Effector memory CD8-positive, alpha-beta T cell (primary cell): ENCODE measurements around the gene SIPA1.
A peak's percentile ranks its signal among the peaks of the same experiment; 100 is the strongest.
"Not testable (repeated sequence)": the region's sequence is repeated elsewhere in the genome, so short reads cannot be mapped to it uniquely, and the experiment has no call there.

Experiments used
- ATAC-seq: fragments of 150-1000 bp; cut with Tn5 transposase; replicated peaks from 2 replicates; pipeline ENCODE4 v1.10.0; 2021; ENCODE audit warnings: mild to moderate bottlenecking, moderate library complexity
- DNase-seq, 3 experiments: peaks; one replicate each; pipeline ENCODE4 v3.0.0; 2021
- H3K27ac Mint-ChIP-seq, 2 donors: one replicate each; pipeline ENCODE4 v1.8.0; 2022; ENCODE audit warnings: mild to moderate bottlenecking in 2 of 2, mixed read lengths in 2 of 2, moderate library complexity in 2 of 2
- H3K27me3 Mint-ChIP-seq, 2 donors: one replicate each; pipeline ENCODE4 v1.8.0; 2022; ENCODE audit warnings: mixed read lengths in 2 of 2
- H3K36me3 Mint-ChIP-seq: one replicate; pipeline ENCODE4 v1.8.0; 2022; ENCODE audit warnings: mild to moderate bottlenecking, moderate library complexity, mixed read lengths; ENCODE audit not compliant: insufficient read depth
- H3K4me1 Mint-ChIP-seq, 2 donors: one replicate each; pipeline ENCODE4 v1.8.0; 2022; ENCODE audit warnings: low read depth in 2 of 2, mixed read lengths in 2 of 2
- H3K4me3 Mint-ChIP-seq, 2 donors: one replicate each; pipeline ENCODE4 v1.8.0; 2022; ENCODE audit warnings: mild to moderate bottlenecking in 2 of 2, mixed read lengths in 2 of 2, moderate library complexity in 2 of 2
- H3K9me3 Mint-ChIP-seq, 2 donors: one replicate each; pipeline ENCODE4 v1.8.0; 2022; ENCODE audit warnings: mixed read lengths in 2 of 2

SIPA1 gene

DNA sequence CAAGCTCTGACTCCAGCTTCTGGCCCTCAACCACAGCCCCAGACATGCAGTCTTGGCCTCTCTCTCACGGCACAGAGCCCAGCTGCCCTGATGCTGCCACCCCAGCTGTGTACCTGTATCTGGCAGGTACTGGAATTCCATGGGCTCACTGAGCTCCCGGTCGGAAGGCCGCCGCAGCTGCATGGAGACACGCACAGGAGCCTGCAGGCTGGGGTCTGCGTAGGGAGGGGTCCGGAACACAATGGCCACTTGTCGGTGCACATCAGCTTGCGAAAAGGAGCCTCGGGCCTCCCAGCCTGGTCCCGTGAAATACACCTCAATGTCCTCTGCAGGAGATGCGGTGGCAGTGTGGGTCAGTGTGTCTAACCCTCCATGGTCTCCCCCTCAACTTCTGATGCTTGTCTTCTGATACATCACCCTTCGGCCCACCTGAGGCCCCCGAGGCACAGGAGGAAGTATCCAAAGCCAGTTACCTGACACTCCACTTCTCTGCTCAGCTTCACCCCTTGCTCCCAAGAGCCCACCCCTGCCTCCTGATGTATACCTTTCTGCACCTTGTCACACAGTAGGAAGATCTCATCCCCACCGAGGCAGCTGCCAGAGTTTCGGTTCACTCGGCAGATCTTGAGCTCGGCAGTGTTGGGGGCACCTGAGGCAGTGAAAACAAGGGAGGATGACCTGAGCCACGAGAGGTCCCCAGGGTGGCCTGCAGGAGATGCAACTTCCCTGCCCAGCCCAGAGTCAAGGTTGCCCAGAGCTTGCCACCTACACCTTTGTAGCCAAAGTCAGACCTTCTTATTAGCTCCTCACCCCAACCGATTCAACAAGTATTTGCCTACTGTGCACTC, 20.5 kb downstream of the SIPA1 start:
- no peaks in the 10 kb centered on the region for H3K9me3 Mint-ChIP-seq
- no peaks in the 10 kb centered on the region for H3K27me3 Mint-ChIP-seq
- peaks cover 38 to 46% of the 10 kb centered on the region in 2 donors for H3K4me1 Mint-ChIP-seq
- DNase-seq, result no peak
- H3K36me3 Mint-ChIP-seq, result peaks cover 95% of the 10 kb centered on the region
- no peak for ATAC-seq
- H3K27ac Mint-ChIP-seq, result peak overlapping the region; percentile 35 to 81
- H3K4me3 Mint-ChIP-seq, result peak overlapping the region in 1 of 2 donors; percentile 19

DNA sequence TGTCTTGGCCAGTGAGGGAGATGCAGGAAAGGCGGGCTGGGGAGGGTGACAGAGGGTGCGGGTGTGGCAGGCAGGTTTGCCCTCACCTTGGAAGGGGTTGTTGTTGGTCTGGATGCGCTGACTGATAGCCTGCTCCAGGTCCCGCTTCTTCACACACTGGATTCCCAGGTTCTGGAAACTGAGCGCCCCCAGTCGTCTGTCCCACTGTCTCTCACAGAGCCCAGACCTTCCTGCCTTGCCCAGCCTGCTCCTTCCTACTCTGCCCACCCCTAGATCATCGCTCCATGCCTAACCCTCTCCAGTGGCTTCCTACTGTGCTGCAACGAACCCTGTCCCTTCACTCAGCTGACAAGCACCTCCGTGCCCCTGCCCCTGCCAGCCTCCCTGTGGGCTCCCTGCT, 22.1 kb downstream of the SIPA1 start:
- H3K27ac Mint-ChIP-seq, result peak overlapping the region; percentile 81 to 83
- peaks cover 34 to 44% of the 10 kb centered on the region in 2 donors for H3K4me1 Mint-ChIP-seq
- no peaks in the 10 kb centered on the region for H3K27me3 Mint-ChIP-seq
- DNase-seq (no peak), ATAC-seq (no peak)
- H3K4me3 Mint-ChIP-seq, result peak overlapping the region; percentile 9 to 35
- H3K36me3 Mint-ChIP-seq, result peaks cover 84% of the 10 kb centered on the region
- H3K9me3 Mint-ChIP-seq, result no peaks in the 10 kb centered on the region

DNA sequence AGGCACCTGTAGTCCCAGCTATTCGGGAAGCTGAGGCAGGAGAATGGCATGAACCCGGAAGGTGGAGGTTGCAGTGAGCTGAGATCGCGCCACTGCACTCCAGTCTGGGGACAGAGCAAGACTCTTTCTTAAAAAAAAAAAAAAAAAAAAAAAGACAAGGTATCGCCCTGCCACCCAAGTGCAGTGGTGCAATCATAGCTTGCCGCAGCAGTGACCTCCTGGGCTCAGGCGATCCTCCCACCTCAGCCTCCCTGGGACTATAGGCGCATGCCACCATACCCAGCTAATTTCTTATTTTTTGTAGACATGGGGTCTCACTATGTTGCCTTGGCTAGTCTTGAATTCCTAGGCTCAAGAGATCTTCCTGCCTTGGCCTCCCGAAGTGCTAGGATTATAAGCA, 23.0 kb downstream of the SIPA1 start:
- Mint-ChIP-seq H3K4me3 (peak overlapping the region; percentile 78 to 79), H3K4me1 (peaks cover 32 to 41% of the 10 kb centered on the region in 2 donors), H3K27ac (peak overlapping the region; percentile 81 to 83), H3K36me3 (peaks cover 76% of the 10 kb centered on the region)
- H3K9me3 Mint-ChIP-seq, DNase-seq, H3K27me3 Mint-ChIP-seq, ATAC-seq: not testable (repeated sequence)

DNA sequence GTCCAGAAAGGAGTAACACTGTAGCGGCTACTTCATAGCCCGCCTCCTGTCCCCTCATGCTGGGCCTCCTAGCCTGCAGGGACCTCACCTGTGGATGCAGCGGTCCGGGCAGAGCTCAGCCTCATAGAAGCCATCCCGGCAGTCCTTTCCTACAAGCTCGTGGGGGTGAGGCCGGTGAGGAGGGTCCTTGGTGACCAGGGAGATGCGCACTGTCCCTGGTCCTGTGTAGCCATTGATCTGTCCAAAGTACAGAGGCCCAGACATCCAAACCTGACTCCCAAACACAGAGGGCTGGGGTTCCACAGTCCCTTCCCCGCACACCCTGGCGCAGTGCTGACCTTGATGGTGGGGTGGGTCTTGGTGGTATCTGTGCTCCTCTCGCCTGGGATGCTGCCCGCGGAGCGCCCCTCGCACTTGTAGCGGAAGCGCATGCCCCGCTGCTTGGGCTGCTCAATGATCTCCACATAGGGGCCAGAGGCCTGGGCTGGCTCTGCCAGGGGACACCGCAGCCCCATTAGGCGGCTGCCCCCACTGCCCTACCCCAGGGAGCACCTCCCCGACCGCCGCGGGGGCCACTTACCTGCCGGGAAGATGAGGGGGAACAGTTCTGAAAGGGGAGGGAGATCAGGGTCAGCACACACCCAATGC, 23.8 kb downstream of the SIPA1 start:
- Mint-ChIP-seq H3K27me3 (no peaks in the 10 kb centered on the region), H3K4me3 (peak overlapping the region; percentile 78 to 79), H3K9me3 (no peaks in the 10 kb centered on the region), H3K4me1 (peaks cover 28 to 35% of the 10 kb centered on the region in 2 donors), H3K27ac (peak overlapping the region; percentile 84 to 85), H3K36me3 (peaks cover 68% of the 10 kb centered on the region)
- DNase-seq (peak in 1 of 3 experiments; percentile 7), ATAC-seq (no peak)

DNA sequence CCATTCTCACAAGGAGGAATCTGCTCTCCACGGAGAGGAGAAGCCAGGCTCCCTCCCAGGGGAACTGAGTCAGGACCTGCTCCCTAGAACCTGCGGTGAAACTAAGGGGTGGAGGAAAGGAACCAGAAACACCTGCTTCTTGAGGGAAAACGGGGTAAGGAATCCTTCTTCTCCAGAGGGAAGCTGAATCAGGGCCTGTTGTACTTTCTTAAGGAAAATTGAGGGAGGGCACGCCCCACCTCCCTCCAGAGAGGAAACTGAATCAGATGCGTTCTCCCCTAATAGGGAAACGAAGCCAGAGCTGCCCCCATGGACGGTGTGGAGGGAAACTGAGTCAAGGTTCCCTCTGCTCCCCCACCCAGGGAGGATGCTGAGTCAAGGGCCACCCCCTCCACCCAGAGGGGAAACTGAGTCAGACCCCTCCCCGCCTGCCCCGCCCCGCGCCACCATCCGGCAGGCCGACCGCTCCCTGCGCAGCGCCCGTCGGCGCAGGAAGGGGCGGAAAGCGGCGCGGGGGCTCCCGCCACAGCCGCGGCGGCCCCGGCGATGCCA, 24.4 kb downstream of the SIPA1 start:
- H3K27ac Mint-ChIP-seq, result peak overlapping the region; percentile 84 to 85
- no peak for ATAC-seq
- no peaks in the 10 kb centered on the region for H3K27me3 Mint-ChIP-seq
- H3K4me3 Mint-ChIP-seq, result peak overlapping the region; percentile 78 to 79
- H3K4me1 Mint-ChIP-seq, result peaks cover 26 to 33% of the 10 kb centered on the region in 2 donors
- H3K9me3 Mint-ChIP-seq, result no peaks in the 10 kb centered on the region
- DNase-seq, result peak in 1 of 3 experiments; percentile 6
- peaks cover 62% of the 10 kb centered on the region for H3K36me3 Mint-ChIP-seq

DNA sequence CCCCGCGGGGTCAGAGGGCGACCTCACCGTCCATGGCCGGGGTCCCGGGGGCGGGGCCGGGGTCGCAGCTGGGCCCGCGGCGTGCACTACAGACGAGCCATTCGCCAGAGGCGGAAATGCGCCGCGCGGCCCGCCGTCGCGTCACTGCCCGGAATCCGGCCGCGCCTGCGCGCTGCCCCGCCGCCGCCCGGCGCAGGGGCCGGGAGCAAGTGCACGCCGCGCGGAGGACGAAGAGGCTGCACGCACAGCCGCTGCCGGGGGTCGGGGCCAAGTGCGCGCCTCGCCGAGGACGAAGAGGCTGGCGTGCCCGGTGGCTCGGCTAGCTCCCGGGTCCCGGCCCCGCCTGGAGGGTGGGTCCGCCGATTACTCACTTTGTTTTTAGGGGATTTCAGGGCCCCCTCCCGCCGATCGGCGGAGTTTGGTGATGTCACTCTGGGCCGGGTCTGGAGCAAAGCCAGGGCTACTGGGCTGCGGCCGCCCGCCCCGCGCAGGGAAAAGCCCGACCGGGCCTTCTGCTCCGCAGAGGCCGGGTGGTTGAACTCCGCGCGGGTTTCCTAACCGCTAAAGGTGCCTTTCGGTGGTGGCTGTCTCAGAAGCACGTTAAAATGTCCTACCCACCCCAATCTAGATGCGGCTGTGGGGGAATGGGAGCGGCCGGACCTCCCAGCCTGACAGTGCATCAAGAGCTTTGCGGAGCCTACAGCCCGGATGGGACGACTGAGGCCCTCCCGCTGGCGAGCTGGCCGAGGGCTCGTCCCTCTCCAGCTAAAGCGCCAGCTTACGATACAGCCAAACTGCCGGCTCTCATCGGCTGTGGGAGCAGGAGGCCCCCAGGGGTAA, 25.1 kb downstream of the SIPA1 start, which contains the start of gene RELA:
Gene RELA, minus strand, starts transcription at position 118 of the 840 bp plus-strand sequence. Its CDS starts 84 bp downstream, at position 34.
- peak within 1 kb of the TSS; percentile 94 to 95 for H3K27ac Mint-ChIP-seq
- peak; percentile 87 to 89 (median 88) for DNase-seq
- H3K9me3 Mint-ChIP-seq, result no peaks in the 10 kb centered on the region
- peak within 1 kb of the TSS; percentile 89 to 91 for H3K4me3 Mint-ChIP-seq
- H3K36me3 Mint-ChIP-seq, result peaks cover 55% of the 10 kb centered on the region
- H3K4me1 Mint-ChIP-seq, result peaks cover 24 to 30% of the 10 kb centered on the region in 2 donors
- peak; percentile 82 for ATAC-seq
- H3K27me3 Mint-ChIP-seq, result no peaks in the 10 kb centered on the region

DNA sequence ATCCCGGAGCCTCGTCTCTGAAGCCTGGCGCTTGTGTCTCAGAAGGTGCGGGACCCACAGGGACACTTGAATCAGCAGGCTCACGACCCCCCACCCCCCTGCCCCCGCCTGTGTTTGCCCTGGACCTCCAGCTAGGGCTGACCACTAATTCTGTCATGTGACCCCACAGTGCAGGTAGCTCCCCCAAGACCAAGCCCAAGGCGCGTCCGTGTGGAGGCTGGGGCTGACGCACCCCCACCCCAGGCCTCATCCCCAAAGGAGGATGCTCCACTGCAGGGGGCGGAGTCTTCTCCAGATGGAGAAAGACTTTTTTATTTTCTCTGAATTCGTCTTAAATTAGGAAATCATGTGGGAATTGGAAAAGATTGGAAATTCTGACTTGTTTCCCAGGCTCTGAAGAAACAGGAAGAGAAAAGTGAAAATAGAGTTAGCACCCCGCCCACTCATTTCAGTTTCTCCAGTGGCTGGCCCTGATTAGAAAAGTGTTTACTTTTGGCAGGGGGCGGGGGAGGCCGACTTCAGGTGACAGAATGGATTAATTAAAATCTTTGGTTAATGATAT, 25.8 kb downstream of the SIPA1 start:
- peak overlapping the region; percentile 94 to 95 for H3K27ac Mint-ChIP-seq
- DNase-seq, result peak in 1 of 3 experiments; percentile 26
- ATAC-seq, result no peak
- peaks cover 24 to 27% of the 10 kb centered on the region in 2 donors for H3K4me1 Mint-ChIP-seq
- H3K9me3 Mint-ChIP-seq, result no peaks in the 10 kb centered on the region
- H3K27me3 Mint-ChIP-seq, result no peaks in the 10 kb centered on the region
- peak overlapping the region; percentile 89 to 91 for H3K4me3 Mint-ChIP-seq
- H3K36me3 Mint-ChIP-seq, result peaks cover 48% of the 10 kb centered on the region

DNA sequence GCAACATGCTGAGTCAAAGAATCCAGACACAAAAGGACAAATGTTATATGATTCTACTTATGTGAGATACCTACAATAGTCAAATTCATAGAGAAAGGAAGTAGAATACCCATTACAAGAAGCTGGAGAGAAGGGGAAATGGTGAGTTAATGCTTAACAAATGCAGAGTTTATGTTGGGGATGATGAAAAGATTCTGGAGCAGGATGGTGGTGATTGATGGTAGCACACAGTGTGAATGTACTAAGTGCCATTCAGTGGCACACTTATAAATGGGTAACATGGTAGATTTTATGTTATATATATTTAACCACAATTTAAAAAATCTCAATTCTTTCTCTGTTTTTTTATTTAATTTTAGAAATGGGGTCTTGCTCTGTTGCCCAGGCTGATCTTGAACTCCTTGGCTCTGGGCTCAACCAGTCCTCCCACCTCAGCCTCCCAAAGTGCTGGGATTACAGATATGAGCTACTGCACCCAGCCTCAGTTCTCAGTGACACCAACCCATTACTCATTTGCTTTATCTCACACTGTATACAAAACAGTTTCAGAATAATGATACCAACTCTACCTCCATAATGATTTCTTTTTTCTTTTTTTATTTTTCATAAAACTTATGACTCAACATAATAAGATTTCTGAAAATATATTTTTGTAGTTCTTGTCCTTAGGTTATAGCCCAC, 34.4 kb downstream of the SIPA1 start:
- no peaks in the 10 kb centered on the region for H3K4me1 Mint-ChIP-seq
- no peaks in the 10 kb centered on the region for H3K27me3 Mint-ChIP-seq
- no peak overlapping the region for H3K27ac Mint-ChIP-seq
- no peak for DNase-seq
- H3K36me3 Mint-ChIP-seq, result no peaks in the 10 kb centered on the region
- no peak for ATAC-seq
- no peak overlapping the region for H3K4me3 Mint-ChIP-seq
- no peaks in the 10 kb centered on the region for H3K9me3 Mint-ChIP-seq

DNA sequence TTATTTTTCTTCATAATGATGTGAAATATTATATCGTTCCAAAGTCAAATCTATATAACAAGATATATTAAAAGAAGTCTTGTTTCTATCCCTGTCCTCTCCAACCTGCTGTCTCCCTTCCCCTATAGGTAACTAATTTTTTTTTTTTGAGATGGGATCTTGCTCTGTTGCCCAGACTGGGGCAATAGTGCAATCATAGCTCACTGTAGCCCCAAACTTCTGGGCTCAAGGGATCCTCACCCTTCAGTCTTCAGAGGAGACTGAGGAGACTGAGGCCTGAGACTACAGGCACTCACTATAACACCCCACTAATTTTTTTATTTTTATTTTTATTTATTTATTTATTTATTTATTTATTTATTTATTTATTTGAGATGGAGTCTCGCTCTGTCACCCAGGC, 35.1 kb downstream of the SIPA1 start:
- H3K9me3 Mint-ChIP-seq, result no peaks in the 10 kb centered on the region
- no peaks in the 10 kb centered on the region for H3K36me3 Mint-ChIP-seq
- no peak overlapping the region for H3K4me3 Mint-ChIP-seq
- H3K27me3 Mint-ChIP-seq, result no peaks in the 10 kb centered on the region
- H3K27ac Mint-ChIP-seq, result no peak overlapping the region
- ATAC-seq (no peak), DNase-seq (no peak)
- H3K4me1 Mint-ChIP-seq, result no peaks in the 10 kb centered on the region

DNA sequence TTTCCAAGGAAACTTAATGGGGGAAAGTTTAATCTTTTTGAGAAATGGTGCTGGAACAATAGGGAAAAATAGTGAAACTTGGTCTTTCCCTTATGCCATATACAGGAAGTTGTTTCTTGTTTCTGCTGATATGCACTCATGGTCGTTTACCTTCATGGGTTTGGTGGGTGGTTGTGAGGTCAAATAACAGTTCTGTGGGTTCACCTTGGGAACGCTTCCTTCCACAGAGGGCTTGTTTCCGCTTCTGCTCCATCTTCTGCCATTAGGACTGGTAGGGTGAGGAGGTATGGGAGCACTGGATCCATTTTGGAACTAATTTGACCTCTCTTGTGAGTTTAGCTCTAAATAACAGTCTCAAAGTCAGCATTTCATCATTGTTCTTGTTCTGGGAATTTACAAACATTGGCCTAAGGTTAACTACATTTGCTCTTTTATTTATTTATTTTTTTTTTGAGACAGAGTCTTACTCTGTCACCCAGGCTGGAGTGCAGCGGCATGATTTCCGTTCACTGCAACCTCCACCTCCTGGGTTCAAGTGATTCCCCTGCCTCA, 42.4 kb downstream of the SIPA1 start:
- H3K27me3 Mint-ChIP-seq, result peaks cover 6 to 18% of the 10 kb centered on the region in 2 donors

DNA sequence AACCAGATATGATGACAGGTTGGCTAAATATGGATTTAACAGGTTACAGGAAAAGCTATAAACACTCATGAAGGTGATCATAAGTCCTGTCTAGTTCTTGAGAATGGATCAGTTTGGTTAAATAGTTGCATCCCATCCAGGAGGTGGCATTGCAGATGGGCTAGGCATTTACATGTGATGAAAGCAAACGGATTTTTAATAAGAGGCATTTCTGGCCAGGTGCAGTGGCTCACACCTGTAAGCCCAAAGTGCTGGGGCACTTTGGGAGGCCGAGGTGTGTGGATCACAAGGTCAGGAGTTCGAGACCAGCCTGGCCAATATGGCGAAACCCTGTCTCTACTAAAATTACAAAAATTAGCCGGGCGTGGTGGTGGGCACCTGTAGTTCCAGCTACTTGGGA, 45.6 kb downstream of the SIPA1 start:
- not testable (repeated sequence) for DNase-seq, H3K36me3 Mint-ChIP-seq, H3K4me1 Mint-ChIP-seq, ATAC-seq, H3K27ac Mint-ChIP-seq, H3K4me3 Mint-ChIP-seq, H3K9me3 Mint-ChIP-seq
- peaks cover 6 to 18% of the 10 kb centered on the region in 2 donors for H3K27me3 Mint-ChIP-seq

More for the DNA sequence above, 42.4 kb downstream of the SIPA1 start:
- no peak for ATAC-seq
- no peak overlapping the region for H3K27ac Mint-ChIP-seq
- no peaks in the 10 kb centered on the region for H3K9me3 Mint-ChIP-seq
- DNase-seq, result no peak
- no peaks in the 10 kb centered on the region for H3K4me1 Mint-ChIP-seq
- no peaks in the 10 kb centered on the region for H3K36me3 Mint-ChIP-seq
- no peak overlapping the region for H3K4me3 Mint-ChIP-seq

DNA sequence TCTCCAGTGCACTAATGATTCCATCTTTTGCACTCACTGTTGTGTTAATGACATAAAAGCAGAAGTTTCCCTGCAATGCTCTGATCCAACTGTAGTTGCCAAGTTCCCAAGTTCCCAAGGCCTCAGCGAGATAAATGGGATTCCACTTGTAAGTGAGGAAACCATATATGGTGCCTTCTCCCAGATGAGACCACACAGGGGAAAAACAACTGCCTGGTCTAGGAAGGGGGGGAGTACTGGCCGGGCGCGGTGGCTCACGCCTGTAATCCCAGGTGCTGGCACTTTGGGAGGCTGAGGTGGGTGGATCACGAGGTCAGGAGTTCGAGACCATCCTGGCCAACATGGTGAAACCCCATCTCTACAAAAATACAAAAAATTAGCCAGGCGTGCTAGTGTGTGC, 48.1 kb downstream of the SIPA1 start:
- DNase-seq (no peak), ATAC-seq (no peak)
- H3K4me1 Mint-ChIP-seq, result no peaks in the 10 kb centered on the region
- no peak overlapping the region for H3K27ac Mint-ChIP-seq
- H3K9me3 Mint-ChIP-seq, result no peaks in the 10 kb centered on the region
- H3K4me3 Mint-ChIP-seq, result no peak overlapping the region
- H3K36me3 Mint-ChIP-seq, result no peaks in the 10 kb centered on the region
- peaks cover 6 to 18% of the 10 kb centered on the region in 2 donors for H3K27me3 Mint-ChIP-seq
